CD8-positive, alpha-beta memory T cell (primary cell): Measurements from ENCODE around the gene NKX1-1. TPM values are rescaled to one million over a fixed set of nuclear protein-coding genes. Genes with fewer than 3 reads are reported as not detected.

Source experiments
- CTCF ChIA-PET: fragments of 350-600 bp; sonication (Branson Sonifier 250); formaldehyde crosslinking; loops from one replicate; lab custom pipeline; 2021; ENCODE audit warnings: antibody characterized with exemption; lab: Charles Lee
- POLR2A ChIA-PET: fragments of 350-600 bp; sonication (Branson Sonifier 250); formaldehyde crosslinking; loops from one replicate; lab custom pipeline; 2021; ENCODE audit warnings: antibody characterized with exemption; lab: Charles Lee
- DNase-seq, 5 donors: peaks; one replicate each; pipeline versions ENCODE4 v3.0.0 to v3.0.0-alpha.2; 2020 to 2022; ENCODE audit warnings: mixed read lengths in 1 of 5
- H3K27ac ChIP-seq: one replicate; pipeline ENCODE4 v1.7.0; 2013; ENCODE audit warnings: low read depth, mild to moderate bottlenecking, low read length, moderate library complexity
- H3K27me3 ChIP-seq: 2 replicates; pipeline ENCODE4 v1.7.0; 2013; ENCODE audit warnings: low read length, mild to moderate bottlenecking; ENCODE audit not compliant: insufficient read depth, poor library complexity, severe bottlenecking
- H3K36me3 ChIP-seq: 2 replicates; pipeline ENCODE4 v1.7.0; 2013; ENCODE audit warnings: mild to moderate bottlenecking, low read length, moderate library complexity; ENCODE audit not compliant: insufficient read depth
- H3K4me1 ChIP-seq: 2 replicates; pipeline ENCODE4 v1.7.0; 2013; ENCODE audit warnings: mild to moderate bottlenecking, low read length, moderate library complexity; ENCODE audit not compliant: insufficient read depth
- H3K4me3 ChIP-seq: 2 replicates; pipeline ENCODE4 v1.7.0; 2013; ENCODE audit warnings: mild to moderate bottlenecking, low read length
- H3K9me3 ChIP-seq: 2 replicates; pipeline ENCODE4 v1.7.0; 2013; ENCODE audit warnings: mild to moderate bottlenecking, low read length
- H3K27ac Mint-ChIP-seq, 8 donors: one replicate each; pipeline ENCODE4 v1.8.0; 2020 to 2021; ENCODE audit warnings: mixed read lengths in 8 of 8, mild to moderate bottlenecking in 6 of 8, inconsistent platforms in 3 of 8, moderate library complexity in 3 of 8
- H3K27me3 Mint-ChIP-seq, 2 donors: one replicate each; pipeline ENCODE4 v1.8.0; 2020 to 2021; ENCODE audit warnings: mixed read lengths in 2 of 2, mild to moderate bottlenecking in 1 of 2, moderate library complexity in 1 of 2
- H3K36me3 Mint-ChIP-seq, 3 donors: one replicate each; pipeline ENCODE4 v1.8.0; 2020 to 2021; ENCODE audit warnings: mixed read lengths in 3 of 3, inconsistent platforms in 1 of 3, mild to moderate bottlenecking in 1 of 3
- H3K4me1 Mint-ChIP-seq, 3 donors: one replicate each; pipeline ENCODE4 v1.8.0; 2020 to 2021; ENCODE audit warnings: mixed read lengths in 3 of 3, inconsistent platforms in 1 of 3, mild to moderate bottlenecking in 1 of 3
- H3K4me3 Mint-ChIP-seq, 7 donors: one replicate each; pipeline ENCODE4 v1.8.0; 2020 to 2021; ENCODE audit warnings: mixed read lengths in 7 of 7, mild to moderate bottlenecking in 6 of 7, moderate library complexity in 4 of 7, inconsistent platforms in 2 of 7
- H3K9me3 Mint-ChIP-seq, 5 donors: one replicate each; pipeline ENCODE4 v1.8.0; 2020 to 2022; ENCODE audit warnings: mixed read lengths in 5 of 5, mild to moderate bottlenecking in 3 of 5, moderate library complexity in 2 of 5, inconsistent platforms in 1 of 5
- polyA plus RNA-seq: library from polyadenylated mRNA; unstranded; fragments of 300-500 nt; fragmentation: Illumina TruSeq; gene quantifications from one replicate; pipeline ENCODE4 v1.2.3, GENCODE V29; 2021
- total RNA-seq, 2 experiments: library from RNA; stranded (reverse); gene quantifications; one replicate each; pipeline ENCODE4 v1.2.3, GENCODE V29; 2021

Gene NKX1-1
- total and polyA plus RNA-seq, 3 experiments from 2014 or later = not detected

DNA sequence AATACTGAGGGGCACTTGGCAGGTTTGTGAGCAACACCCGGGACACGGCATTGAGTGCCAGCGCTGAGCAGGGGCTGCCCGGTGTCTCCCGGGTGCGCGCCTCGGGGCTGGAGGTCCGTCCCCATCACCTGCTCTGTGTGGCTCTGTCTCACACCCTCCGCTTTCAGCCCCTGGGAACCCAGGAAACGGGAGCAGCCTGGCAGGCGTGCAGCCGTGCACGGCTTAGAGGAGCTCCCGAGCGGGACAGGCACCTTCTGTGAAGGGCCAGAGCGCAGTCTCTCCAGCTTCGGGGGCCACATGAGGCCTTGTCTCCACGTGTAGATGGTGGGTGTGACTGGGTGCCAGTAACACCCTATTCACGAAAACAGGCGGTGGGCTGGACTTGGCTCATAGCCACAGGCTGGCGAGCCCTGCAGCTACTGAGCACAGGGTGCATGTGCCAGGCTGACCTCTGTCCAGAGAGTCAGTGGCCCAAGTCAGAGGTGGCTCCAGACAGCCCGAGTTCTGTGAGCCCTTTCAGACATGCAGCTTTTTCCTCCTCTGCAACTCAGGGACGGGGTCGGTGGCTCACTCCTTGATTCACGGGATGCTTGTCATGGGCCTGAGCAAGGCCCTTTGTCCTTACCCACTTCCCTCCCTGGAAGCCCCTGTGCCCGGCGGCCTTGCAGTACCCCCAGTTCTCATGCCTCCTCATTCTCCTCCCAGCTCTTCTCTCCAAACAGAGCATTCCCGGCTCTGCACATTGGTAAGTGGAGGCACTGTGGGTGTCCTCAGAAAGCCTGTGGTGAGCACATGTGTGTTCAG lies 35.7 kb downstream of the NKX1-1 start:
- ChIA-PET POLR2A (no interaction called here), CTCF (interaction anchor here (0.8 kb wide), 1 partner anchor 14 kb away, joined by 4 read pairs; no protein-coding TSS in a partner anchor)
- no peaks in the 10 kb centered on the region for H3K9me3 ChIP-seq
- peak in 1 of 5 donors; percentile 17 for DNase-seq
- H3K27me3 Mint-ChIP-seq = no peaks in the 10 kb centered on the region
- no peak overlapping the region for H3K4me3 ChIP-seq
- H3K27ac Mint-ChIP-seq = no peak overlapping the region
- H3K36me3 Mint-ChIP-seq = peaks cover 8 to 59% (median 19%) of the 10 kb centered on the region in 3 donors
- no peaks in the 10 kb centered on the region for H3K9me3 Mint-ChIP-seq
- H3K27me3 ChIP-seq = no peaks in the 10 kb centered on the region
- no peaks in the 10 kb centered on the region for H3K4me1 ChIP-seq
- H3K4me1 Mint-ChIP-seq = peaks cover 0 to 3% (median 0%) of the 10 kb centered on the region in 3 donors
- no peak overlapping the region for H3K27ac ChIP-seq
- no peak overlapping the region for H3K4me3 Mint-ChIP-seq
- no peaks in the 10 kb centered on the region for H3K36me3 ChIP-seq

DNA sequence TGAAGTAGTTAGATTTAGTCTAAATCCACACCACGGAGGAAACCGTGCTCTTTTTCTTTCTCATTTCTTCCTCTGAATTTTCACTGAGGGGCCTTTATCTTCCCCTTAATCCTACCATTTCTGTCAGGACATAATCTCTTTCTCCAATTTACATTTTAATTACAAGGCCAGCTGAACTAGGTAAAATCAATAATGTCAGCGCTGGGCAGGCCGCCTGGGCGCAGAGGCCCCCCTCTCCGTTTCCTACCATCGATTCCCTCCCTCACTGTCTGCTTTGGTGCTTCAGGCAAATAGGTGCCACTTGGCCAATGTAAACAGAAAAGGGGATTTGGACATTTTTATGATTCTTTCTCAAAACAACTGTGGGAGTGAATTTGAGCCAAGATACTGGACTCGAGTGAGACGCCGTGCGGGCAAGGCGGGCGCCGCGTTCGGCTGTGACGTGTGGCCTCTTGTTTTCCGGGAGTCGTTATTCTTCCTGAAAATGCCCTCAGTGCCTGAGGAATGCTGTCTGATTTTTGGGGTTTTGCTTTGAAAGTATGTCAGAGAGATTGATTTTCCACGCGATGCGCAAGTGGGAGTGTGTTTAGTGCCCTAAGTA lies 36.7 kb downstream of the NKX1-1 start:
- no peak overlapping the region for H3K4me3 ChIP-seq
- Mint-ChIP-seq H3K27ac (no peak overlapping the region), H3K4me3 (no peak overlapping the region), H3K4me1 (peaks cover 0 to 3% (median 0%) of the 10 kb centered on the region in 3 donors), H3K36me3 (peaks cover 8 to 55% (median 19%) of the 10 kb centered on the region in 3 donors), H3K9me3 (no peaks in the 10 kb centered on the region), H3K27me3 (no peaks in the 10 kb centered on the region)
- no peak for DNase-seq
- no peaks in the 10 kb centered on the region for H3K9me3 ChIP-seq
- ChIA-PET POLR2A (no interaction called here), CTCF (no interaction called here)
- H3K27ac ChIP-seq = no peak overlapping the region
- H3K4me1 ChIP-seq = no peaks in the 10 kb centered on the region
- H3K36me3 ChIP-seq = no peaks in the 10 kb centered on the region
- no peaks in the 10 kb centered on the region for H3K27me3 ChIP-seq

GRCh38 chr4:1369091-1369450 lies 37.2 kb downstream of the NKX1-1 start:
- Histone ChIP-seq H3K36me3 (no peaks in the 10 kb centered on the region), H3K27me3 (no peaks in the 10 kb centered on the region), H3K4me3 (no peak overlapping the region), H3K4me1 (no peaks in the 10 kb centered on the region), H3K27ac (no peak overlapping the region), H3K9me3 (no peaks in the 10 kb centered on the region)
- Mint-ChIP-seq H3K27me3 (no peaks in the 10 kb centered on the region), H3K4me3 (no peak overlapping the region), H3K9me3 (no peaks in the 10 kb centered on the region), H3K4me1 (peaks cover 0 to 3% (median 0%) of the 10 kb centered on the region in 3 donors), H3K36me3 (peaks cover 8 to 56% (median 19%) of the 10 kb centered on the region in 3 donors), H3K27ac (peak overlapping the region in 1 of 8 donors; percentile 43)
- ChIA-PET CTCF (no interaction called here), POLR2A (no interaction called here)
- peak in 1 of 5 donors; percentile 16 for DNase-seq

DNA sequence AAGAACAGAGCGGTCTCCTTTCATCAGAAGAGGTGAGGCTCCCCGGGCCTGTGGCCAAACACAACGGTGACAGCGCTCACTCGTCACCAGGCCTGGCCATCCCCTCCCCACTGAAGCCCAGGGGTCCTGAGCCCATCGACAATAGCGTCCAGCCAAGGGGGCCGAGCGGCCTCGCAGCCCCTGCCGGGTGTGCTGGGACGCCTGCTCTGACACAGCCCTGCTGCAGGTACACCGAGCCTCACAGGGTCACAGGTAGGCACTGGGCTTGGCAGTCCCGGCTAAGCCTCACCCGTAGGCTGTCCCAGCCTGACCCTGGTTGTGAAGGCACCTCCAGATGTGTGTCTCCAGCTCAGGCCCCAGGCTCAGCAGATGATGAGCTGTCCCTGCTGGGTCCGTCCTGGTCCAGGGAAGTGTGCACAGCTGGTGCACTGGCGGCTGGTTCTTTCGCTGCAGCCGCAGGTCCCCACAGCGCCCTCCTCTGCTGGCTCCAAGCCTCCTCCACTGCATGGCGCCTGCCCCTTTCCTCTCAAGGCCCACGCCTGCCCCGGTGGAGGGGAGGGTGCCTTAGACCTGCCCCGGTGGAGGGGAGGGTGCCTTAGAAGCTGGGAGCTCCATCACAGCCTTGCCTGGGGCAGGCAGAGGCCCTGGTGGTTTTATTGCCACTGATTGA lies 37.7 kb downstream of the NKX1-1 start:
- Histone ChIP-seq H3K27me3 (no peaks in the 10 kb centered on the region), H3K4me3 (no peak overlapping the region), H3K36me3 (no peaks in the 10 kb centered on the region), H3K27ac (no peak overlapping the region), H3K9me3 (no peaks in the 10 kb centered on the region), H3K4me1 (no peaks in the 10 kb centered on the region)
- Mint-ChIP-seq H3K9me3 (no peaks in the 10 kb centered on the region), H3K36me3 (peaks cover 8 to 51% (median 16%) of the 10 kb centered on the region in 3 donors), H3K27ac (no peak overlapping the region), H3K4me1 (peaks cover 0 to 3% (median 0%) of the 10 kb centered on the region in 3 donors), H3K4me3 (no peak overlapping the region), H3K27me3 (no peaks in the 10 kb centered on the region)
- ChIA-PET CTCF (no interaction called here), POLR2A (no interaction called here)
- DNase-seq = peak in 1 of 5 donors; percentile 39

- no peaks in the 10 kb centered on the region for H3K27me3 ChIP-seq
- no peaks in the 10 kb centered on the region for H3K9me3 Mint-ChIP-seq
- peaks cover 8 to 47% (median 11%) of the 10 kb centered on the region in 3 donors for H3K36me3 Mint-ChIP-seq
- ChIA-PET POLR2A (no interaction called here), CTCF (no interaction called here)
- peak overlapping the region in 1 of 8 donors; percentile 54 for H3K27ac Mint-ChIP-seq
- H3K4me1 ChIP-seq = no peaks in the 10 kb centered on the region
- no peak overlapping the region for H3K4me3 Mint-ChIP-seq
- no peak for DNase-seq
- no peaks in the 10 kb centered on the region for H3K9me3 ChIP-seq
- peaks cover 0 to 3% (median 0%) of the 10 kb centered on the region in 3 donors for H3K4me1 Mint-ChIP-seq
- H3K27ac ChIP-seq = no peak overlapping the region
- no peak overlapping the region for H3K4me3 ChIP-seq
- no peaks in the 10 kb centered on the region for H3K27me3 Mint-ChIP-seq
- no peaks in the 10 kb centered on the region for H3K36me3 ChIP-seq
These were observed 38.3 kb downstream of the NKX1-1 start for GRCh38 chr4:1367936-1368289.

DNA sequence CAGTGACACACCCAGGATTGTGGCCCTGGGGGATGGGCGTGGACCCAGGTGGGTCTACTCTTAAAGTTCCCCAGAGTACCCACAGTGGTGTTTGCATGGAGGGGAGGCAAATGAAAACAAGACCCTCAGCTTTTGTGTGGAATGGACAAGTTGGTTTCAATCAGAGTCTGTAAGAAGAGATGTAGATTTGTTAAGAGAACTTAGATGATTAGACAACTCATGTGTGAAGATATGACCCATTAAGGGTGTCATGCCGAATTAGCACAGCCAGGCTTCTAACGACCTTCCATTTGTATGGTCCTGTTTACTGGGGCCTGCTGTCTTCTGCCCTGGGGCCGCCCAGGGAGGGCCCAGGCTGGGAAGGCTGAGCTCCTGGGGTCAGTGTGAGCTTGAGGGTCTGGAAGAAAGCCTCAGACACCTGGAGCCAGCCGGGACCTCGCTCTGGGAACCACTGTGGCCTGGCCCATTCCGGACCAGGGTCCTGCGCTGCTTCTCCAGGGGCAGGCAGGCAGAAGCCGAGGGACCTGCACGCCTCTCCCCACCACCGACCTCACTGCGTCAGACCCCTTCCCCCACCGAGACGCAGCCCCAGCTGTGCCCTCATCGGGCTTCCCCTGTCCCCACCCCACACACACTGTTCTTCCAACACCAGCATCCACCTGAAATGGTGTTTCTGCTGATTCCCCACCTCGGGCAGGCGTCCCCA lies 38.9 kb downstream of the NKX1-1 start:
- no peaks in the 10 kb centered on the region for H3K36me3 ChIP-seq
- peaks cover 4 to 44% (median 9%) of the 10 kb centered on the region in 3 donors for H3K36me3 Mint-ChIP-seq
- DNase-seq = no peak
- H3K4me1 Mint-ChIP-seq = peaks cover 0 to 3% (median 0%) of the 10 kb centered on the region in 3 donors
- ChIA-PET CTCF (no interaction called here), POLR2A (no interaction called here)
- no peaks in the 10 kb centered on the region for H3K9me3 ChIP-seq
- no peak overlapping the region for H3K27ac Mint-ChIP-seq
- H3K9me3 Mint-ChIP-seq = no peaks in the 10 kb centered on the region
- H3K27me3 Mint-ChIP-seq = no peaks in the 10 kb centered on the region
- H3K27me3 ChIP-seq = no peaks in the 10 kb centered on the region
- H3K27ac ChIP-seq = no peak overlapping the region
- no peak overlapping the region for H3K4me3 Mint-ChIP-seq
- H3K4me3 ChIP-seq = no peak overlapping the region
- no peaks in the 10 kb centered on the region for H3K4me1 ChIP-seq

DNA sequence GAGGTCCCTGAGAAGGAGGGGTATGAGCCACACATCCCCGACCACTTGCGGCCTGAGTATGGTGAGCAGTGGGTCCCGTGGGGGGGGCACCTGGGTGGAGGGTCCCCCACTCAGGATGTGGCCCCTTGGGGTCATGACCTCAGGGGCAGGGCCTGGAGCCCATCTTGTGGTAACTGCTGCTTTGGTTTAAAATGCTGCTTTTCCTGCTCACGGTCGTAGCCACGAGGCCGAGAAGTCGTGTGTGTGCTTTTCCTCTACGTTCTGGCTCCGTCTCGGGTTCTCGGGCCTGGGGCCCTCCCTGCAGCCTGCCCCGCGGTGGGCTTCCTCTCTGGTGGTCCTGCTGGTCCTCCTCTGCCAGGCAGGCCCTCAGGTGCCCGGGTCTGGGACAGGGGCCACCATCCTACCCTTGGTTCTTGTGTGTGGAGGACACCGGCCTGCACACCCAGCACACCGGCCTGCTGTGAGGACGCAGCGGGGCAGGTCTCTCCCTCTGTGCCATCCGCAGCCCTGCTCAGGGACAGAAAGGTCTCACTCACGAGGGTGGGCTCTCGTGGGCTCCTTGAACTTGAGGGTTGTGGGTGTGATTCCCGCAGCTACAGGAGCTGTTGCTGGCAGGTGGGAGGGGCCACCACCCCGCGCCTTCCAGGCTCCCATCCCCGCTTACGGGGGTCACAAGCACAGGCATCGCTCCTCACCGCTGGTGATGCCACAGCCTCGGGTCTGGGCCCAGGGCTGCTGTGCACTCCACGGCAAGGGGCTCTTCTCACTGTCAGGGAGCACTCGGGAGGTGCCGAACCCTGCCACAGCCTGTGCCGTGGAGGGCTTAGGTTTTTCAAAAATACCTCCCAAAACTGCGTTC lies 39.6 kb downstream of the NKX1-1 start:
- DNase-seq = peak in 1 of 5 donors; percentile 37
- Histone ChIP-seq H3K4me1 (no peaks in the 10 kb centered on the region), H3K36me3 (no peaks in the 10 kb centered on the region), H3K27ac (no peak overlapping the region), H3K27me3 (no peaks in the 10 kb centered on the region), H3K4me3 (no peak overlapping the region), H3K9me3 (no peaks in the 10 kb centered on the region)
- no peak overlapping the region for H3K27ac Mint-ChIP-seq
- no peaks in the 10 kb centered on the region for H3K9me3 Mint-ChIP-seq
- ChIA-PET CTCF (no interaction called here), POLR2A (no interaction called here)
- no peaks in the 10 kb centered on the region for H3K27me3 Mint-ChIP-seq
- peaks cover 0 to 3% (median 0%) of the 10 kb centered on the region in 3 donors for H3K4me1 Mint-ChIP-seq
- H3K4me3 Mint-ChIP-seq = no peak overlapping the region
- peaks cover 0 to 43% (median 3%) of the 10 kb centered on the region in 3 donors for H3K36me3 Mint-ChIP-seq
